Astrocyte (in vitro differentiated cells and primary cell): ENCODE data around the gene FGF10. TPM values are rescaled to one million over a fixed set of nuclear protein-coding genes. Genes with fewer than 3 reads are reported as not detected.

ENCODE experiments used
- DNase-seq: peaks from one replicate; pipeline ENCODE4 v3.0.0-alpha.2; 2010; ENCODE audit warnings: low read depth
- FAIRE-seq: peaks from 2 replicates; lab custom pipeline; 2011; peaks lifted over from hg19 to GRCh38; lab: Jason Lieb, UNC
- H2AFZ ChIP-seq: 2 replicates; pipeline ENCODE4 v1.6.0; 2012; ENCODE audit warnings: low read depth, low read length, inconsistent platforms
- H3K27ac ChIP-seq: 2 replicates; pipeline ENCODE4 v1.5.1; 2011; ENCODE audit warnings: low read depth, low read length, inconsistent platforms
- H3K27me3 ChIP-seq: 2 replicates; pipeline ENCODE4 v1.6.0; 2011; ENCODE audit warnings: low read length, inconsistent platforms; ENCODE audit not compliant: insufficient read depth
- H3K36me3 ChIP-seq: 2 replicates; pipeline ENCODE4 v1.5.1; 2011; ENCODE audit warnings: low read length, inconsistent platforms; ENCODE audit not compliant: insufficient read depth
- H3K4me1 ChIP-seq: 2 replicates; pipeline ENCODE4 v1.5.1; 2011; ENCODE audit warnings: low read length, inconsistent platforms; ENCODE audit not compliant: insufficient read depth
- H3K4me2 ChIP-seq: 2 replicates; pipeline ENCODE4 v1.6.0; 2012; ENCODE audit warnings: low read length, inconsistent platforms
- H3K4me3 ChIP-seq: 2 replicates; pipeline ENCODE4 v1.5.1; 2011; ENCODE audit warnings: low read depth, mild to moderate bottlenecking, low read length, inconsistent platforms; ENCODE audit not compliant: insufficient read depth
- H3K79me2 ChIP-seq: 2 replicates; pipeline ENCODE4 v1.6.0; 2012; ENCODE audit warnings: mild to moderate bottlenecking, low read length, inconsistent platforms; ENCODE audit not compliant: insufficient read depth
- H3K9ac ChIP-seq: 2 replicates; pipeline ENCODE4 v1.6.0; 2012; ENCODE audit warnings: mild to moderate bottlenecking, low read length, inconsistent platforms
- H3K9me3 ChIP-seq: 2 replicates; pipeline ENCODE4 v1.5.1; 2012; ENCODE audit warnings: low read depth, mild to moderate bottlenecking, low read length, inconsistent platforms; ENCODE audit not compliant: insufficient read depth
- H4K20me1 ChIP-seq: 2 replicates; pipeline ENCODE4 v1.6.0; 2012; ENCODE audit warnings: low read length, inconsistent platforms; ENCODE audit not compliant: insufficient read depth
- H3K27ac Mint-ChIP-seq: one replicate; pipeline ENCODE4 v1.8.0; 2021; ENCODE audit warnings: mild to moderate bottlenecking, mixed read lengths; ENCODE audit not compliant: unreplicated experiment
- H3K27me3 Mint-ChIP-seq: one replicate; pipeline ENCODE4 v1.8.0; 2021; ENCODE audit warnings: low read depth, mixed read lengths; ENCODE audit not compliant: unreplicated experiment
- H3K36me3 Mint-ChIP-seq: one replicate; pipeline ENCODE4 v1.8.0; 2021; ENCODE audit warnings: low read depth, mixed read lengths; ENCODE audit not compliant: unreplicated experiment
- H3K4me1 Mint-ChIP-seq: one replicate; pipeline ENCODE4 v1.8.0; 2021; ENCODE audit warnings: low read depth, mixed read lengths; ENCODE audit not compliant: unreplicated experiment
- H3K4me3 Mint-ChIP-seq: one replicate; pipeline ENCODE4 v1.8.0; 2021; ENCODE audit warnings: mild to moderate bottlenecking, moderate library complexity, mixed read lengths; ENCODE audit not compliant: unreplicated experiment
- H3K9me3 Mint-ChIP-seq: one replicate; pipeline ENCODE4 v1.8.0; 2021; ENCODE audit warnings: mild to moderate bottlenecking, mixed read lengths; ENCODE audit not compliant: unreplicated experiment
- EZH2 ChIP-seq: IDR thresholded peaks from 2 replicates; pipeline ENCODE4 v1.6.1; 2012; ENCODE audit warnings: mild to moderate bottlenecking, low read length, inconsistent platforms; ENCODE audit not compliant: insufficient read depth
- total RNA-seq: library from RNA; stranded (reverse); gene quantifications from 2 replicates; pipeline ENCODE4 v1.2.1, GENCODE V29; 2021
- TF ChIP-seq, protein P1 (sequence below): IDR thresholded peaks from 2 replicates; pipeline ENCODE4 v1.5.1; 2011; ENCODE audit warnings: low read depth, mild to moderate bottlenecking, inconsistent platforms, low read length, moderate library complexity; ENCODE audit not compliant: insufficient read depth

Gene FGF10
- total RNA-seq, 1 donor from 2014 or later, result not detected

DNA sequence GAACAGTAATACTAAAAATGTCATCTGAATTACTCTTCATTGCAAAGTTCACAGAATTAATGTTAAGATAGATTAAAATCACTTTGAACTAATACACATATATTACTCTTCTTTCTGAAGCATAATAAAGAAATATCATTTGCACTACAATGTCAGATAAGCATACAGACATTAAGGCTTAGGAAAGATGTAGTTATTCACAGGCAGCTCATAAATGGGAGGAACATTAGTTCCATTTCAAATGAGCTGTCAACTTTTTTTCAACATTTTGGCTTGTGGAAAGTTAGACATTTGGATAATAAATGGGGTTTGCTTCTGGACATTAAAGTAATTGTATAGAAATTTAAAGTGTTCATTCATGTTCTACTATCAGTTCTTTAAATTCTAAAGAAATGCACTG is 6.3 kb downstream of the FGF10 start:
- H3K4me3 ChIP-seq, result no peak overlapping the region
- peaks cover 4% of the 10 kb centered on the region for H3K9me3 Mint-ChIP-seq
- no peaks in the 10 kb centered on the region for H3K79me2 ChIP-seq
- no peaks in the 10 kb centered on the region for H3K9me3 ChIP-seq
- H3K36me3 ChIP-seq, result no peaks in the 10 kb centered on the region
- no peak for TF ChIP-seq EZH2
- TF ChIP-seq, protein P1, sequence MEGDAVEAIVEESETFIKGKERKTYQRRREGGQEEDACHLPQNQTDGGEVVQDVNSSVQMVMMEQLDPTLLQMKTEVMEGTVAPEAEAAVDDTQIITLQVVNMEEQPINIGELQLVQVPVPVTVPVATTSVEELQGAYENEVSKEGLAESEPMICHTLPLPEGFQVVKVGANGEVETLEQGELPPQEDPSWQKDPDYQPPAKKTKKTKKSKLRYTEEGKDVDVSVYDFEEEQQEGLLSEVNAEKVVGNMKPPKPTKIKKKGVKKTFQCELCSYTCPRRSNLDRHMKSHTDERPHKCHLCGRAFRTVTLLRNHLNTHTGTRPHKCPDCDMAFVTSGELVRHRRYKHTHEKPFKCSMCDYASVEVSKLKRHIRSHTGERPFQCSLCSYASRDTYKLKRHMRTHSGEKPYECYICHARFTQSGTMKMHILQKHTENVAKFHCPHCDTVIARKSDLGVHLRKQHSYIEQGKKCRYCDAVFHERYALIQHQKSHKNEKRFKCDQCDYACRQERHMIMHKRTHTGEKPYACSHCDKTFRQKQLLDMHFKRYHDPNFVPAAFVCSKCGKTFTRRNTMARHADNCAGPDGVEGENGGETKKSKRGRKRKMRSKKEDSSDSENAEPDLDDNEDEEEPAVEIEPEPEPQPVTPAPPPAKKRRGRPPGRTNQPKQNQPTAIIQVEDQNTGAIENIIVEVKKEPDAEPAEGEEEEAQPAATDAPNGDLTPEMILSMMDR, result no peak
- H3K36me3 Mint-ChIP-seq, result peaks cover 4% of the 10 kb centered on the region
- H2AFZ ChIP-seq, result no peak overlapping the region
- H3K4me3 Mint-ChIP-seq, result no peak overlapping the region
- no peak overlapping the region for H3K9ac ChIP-seq
- no peaks in the 10 kb centered on the region for H3K4me1 ChIP-seq
- H3K27ac Mint-ChIP-seq, result no peak overlapping the region
- H3K4me2 ChIP-seq, result no peak overlapping the region
- no peaks in the 10 kb centered on the region for H4K20me1 ChIP-seq
- no peak overlapping the region for H3K27ac ChIP-seq
- FAIRE-seq (no peak), DNase-seq (no peak)
- H3K27me3 ChIP-seq, result peaks cover 13% of the 10 kb centered on the region
- H3K4me1 Mint-ChIP-seq, result peaks cover 5% of the 10 kb centered on the region
- peaks cover 19% of the 10 kb centered on the region for H3K27me3 Mint-ChIP-seq

DNA sequence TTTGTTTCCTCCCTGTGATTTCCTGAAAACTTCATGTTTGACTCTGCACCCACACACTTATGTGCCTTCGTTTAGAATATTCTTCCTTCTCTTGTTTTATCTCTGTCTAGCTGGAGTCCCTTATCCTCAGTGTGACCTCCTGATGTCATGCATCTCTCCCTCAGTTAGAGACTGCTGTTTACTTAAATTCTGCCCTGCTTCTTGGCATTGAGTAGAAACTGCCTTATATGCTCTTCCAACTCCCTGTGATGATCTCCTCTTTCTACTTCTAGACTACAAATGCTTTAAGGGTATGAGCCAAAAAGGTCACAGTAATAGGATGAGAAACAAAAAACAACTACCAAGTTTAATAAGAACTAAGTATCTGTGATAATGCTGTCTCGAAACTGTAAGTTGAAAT is 12.2 kb downstream of the FGF10 start:
- FAIRE-seq (no peak), DNase-seq (no peak)
- peaks cover 3% of the 10 kb centered on the region for H3K36me3 Mint-ChIP-seq
- no peak overlapping the region for H3K27ac Mint-ChIP-seq
- no peak overlapping the region for H3K4me3 Mint-ChIP-seq
- no peak overlapping the region for H2AFZ ChIP-seq
- no peak overlapping the region for H3K9ac ChIP-seq
- H3K27me3 Mint-ChIP-seq, result peaks cover 4% of the 10 kb centered on the region
- TF ChIP-seq EZH2, result no peak
- TF ChIP-seq, protein P1, result no peak
- H3K9me3 Mint-ChIP-seq, result peaks cover 10% of the 10 kb centered on the region
- no peak overlapping the region for H3K4me3 ChIP-seq
- H3K27me3 ChIP-seq, result no peaks in the 10 kb centered on the region
- no peak overlapping the region for H3K27ac ChIP-seq
- no peaks in the 10 kb centered on the region for H3K4me1 ChIP-seq
- H3K9me3 ChIP-seq, result no peaks in the 10 kb centered on the region
- H3K36me3 ChIP-seq, result no peaks in the 10 kb centered on the region
- H3K4me2 ChIP-seq, result no peak overlapping the region
- no peaks in the 10 kb centered on the region for H3K79me2 ChIP-seq
- no peaks in the 10 kb centered on the region for H3K4me1 Mint-ChIP-seq
- H4K20me1 ChIP-seq, result no peaks in the 10 kb centered on the region

DNA sequence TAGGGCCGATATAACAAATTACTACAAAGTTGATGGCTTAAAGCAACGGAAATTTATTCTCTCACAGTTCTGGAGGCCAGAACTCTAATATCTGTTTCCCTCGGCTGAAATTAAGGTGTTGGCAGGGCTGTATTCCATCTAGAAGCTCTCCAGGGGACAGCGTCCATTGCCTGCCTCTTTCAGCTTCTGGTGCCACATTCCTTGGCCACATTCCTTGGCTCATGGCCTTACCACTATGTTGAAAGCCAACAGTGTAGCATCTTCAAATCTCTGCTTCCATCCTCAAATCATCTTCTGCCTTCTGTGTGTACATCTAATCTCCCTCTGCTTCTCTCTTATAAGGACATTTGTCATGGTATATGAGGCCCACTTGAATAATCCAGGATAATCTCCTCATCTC is 17.2 kb downstream of the FGF10 start:
- Histone ChIP-seq H3K9ac (no peak overlapping the region), H2AFZ (no peak overlapping the region), H3K27ac (no peak overlapping the region), H3K4me2 (no peak overlapping the region), H3K4me3 (no peak overlapping the region), H4K20me1 (no peaks in the 10 kb centered on the region), H3K27me3 (no peaks in the 10 kb centered on the region), H3K36me3 (no peaks in the 10 kb centered on the region), H3K4me1 (no peaks in the 10 kb centered on the region), H3K79me2 (no peaks in the 10 kb centered on the region), H3K9me3 (no peaks in the 10 kb centered on the region)
- H3K36me3 Mint-ChIP-seq, result peaks cover 3% of the 10 kb centered on the region
- H3K27ac Mint-ChIP-seq, result no peak overlapping the region
- peaks cover 6% of the 10 kb centered on the region for H3K9me3 Mint-ChIP-seq
- H3K27me3 Mint-ChIP-seq, result no peaks in the 10 kb centered on the region
- no peak overlapping the region for H3K4me3 Mint-ChIP-seq
- no peak for FAIRE-seq
- TF ChIP-seq EZH2, result no peak
- TF ChIP-seq, protein P1, result no peak
- DNase-seq, result no peak
- H3K4me1 Mint-ChIP-seq, result peaks cover 4% of the 10 kb centered on the region
